ENCODE measurements around the gene METAP1.

METAP1 gene

GRCh38 chr4:99027304-99027703 is 31.8 kb downstream of the METAP1 start:
- TF ChIP-seq GLIS3 (CRISPR knock-in tag; IDR thresholded peaks at IDR 0.05) (no peak), SNAI2 (CRISPR knock-in tag; IDR thresholded peaks at IDR 0.05) (no peak), ZFP30 (CRISPR knock-in tag; IDR thresholded peaks at IDR 0.05) (no peak), ESRRG (CRISPR knock-in tag; IDR thresholded peaks at IDR 0.05) (no peak), ZNF8 (CRISPR knock-in tag; IDR thresholded peaks at IDR 0.05) (no peak), TSHZ2 (CRISPR knock-in tag; IDR thresholded peaks at IDR 0.05) (no peak), ZNF70 (CRISPR knock-in tag; IDR thresholded peaks at IDR 0.05) (no peak), OSR1 (CRISPR knock-in tag; IDR thresholded peaks at IDR 0.05) (no peak)
- no peak for ATAC-seq

- TF ChIP-seq CSDC2 (CRISPR knock-in tag; IDR thresholded peaks at IDR 0.05) (no peak), ZFP30 (CRISPR knock-in tag; IDR thresholded peaks at IDR 0.05) (no peak), TCF4 (CRISPR knock-in tag; IDR thresholded peaks at IDR 0.05; ENCODE audit: borderline replicate concordance) (no peak), ESRRG (CRISPR knock-in tag; IDR thresholded peaks at IDR 0.05) (no peak), CSRNP3 (CRISPR knock-in tag; IDR thresholded peaks at IDR 0.05) (no peak), GLIS3 (CRISPR knock-in tag; IDR thresholded peaks at IDR 0.05) (no peak), OSR1 (CRISPR knock-in tag; IDR thresholded peaks at IDR 0.05) (no peak), ZNF565 (CRISPR knock-in tag; conservative IDR thresholded peaks at IDR 0.05; ENCODE audit: low read depth) (no peak), BACH2 (CRISPR knock-in tag; IDR thresholded peaks at IDR 0.05; ENCODE audit: borderline replicate concordance) (no peak), PPARA (CRISPR knock-in tag; IDR thresholded peaks at IDR 0.05; ENCODE audit: borderline replicate concordance) (no peak), ZFP3 (CRISPR knock-in tag; IDR thresholded peaks at IDR 0.05) (no peak), ZC3H10 (CRISPR knock-in tag; IDR thresholded peaks at IDR 0.05) (no peak), RARB (CRISPR knock-in tag; IDR thresholded peaks at IDR 0.05) (no peak), ZNF70 (CRISPR knock-in tag; IDR thresholded peaks at IDR 0.05) (no peak), SNAI2 (CRISPR knock-in tag; IDR thresholded peaks at IDR 0.05) (no peak), TOX (CRISPR knock-in tag; IDR thresholded peaks at IDR 0.05; ENCODE audit: borderline replicate concordance) (no peak), ISL1 (CRISPR knock-in tag; IDR thresholded peaks at IDR 0.05) (no peak), ARNTL (CRISPR knock-in tag; IDR thresholded peaks at IDR 0.05; ENCODE audit: borderline replicate concordance, low read depth) (no peak), PATZ1 (CRISPR knock-in tag; IDR thresholded peaks at IDR 0.05; ENCODE audit: borderline replicate concordance) (no peak)
- ATAC-seq = no peak; the same call in 2 of the 3 replicates
Observed at GRCh38 chr4:99028187-99028586, 32.7 kb downstream of the METAP1 start.

GRCh38 chr4:99029018-99029735 is 33.7 kb downstream of the METAP1 start:
- ATAC-seq = peak; percentile 37; the same call in 1 of the 3 replicates
- no peak for TF ChIP-seq BACH2 (CRISPR knock-in tag; IDR thresholded peaks at IDR 0.05; ENCODE audit: borderline replicate concordance)
- no peak for TF ChIP-seq RARB (CRISPR knock-in tag; IDR thresholded peaks at IDR 0.05)
- no peak for TF ChIP-seq ZNF8 (CRISPR knock-in tag; IDR thresholded peaks at IDR 0.05)
- no peak for TF ChIP-seq CREB5 (CRISPR knock-in tag; IDR thresholded peaks at IDR 0.05; ENCODE audit: low read depth)
- TF ChIP-seq CSRNP3 (CRISPR knock-in tag; IDR thresholded peaks at IDR 0.05) = no peak
- no peak for TF ChIP-seq GLIS3 (CRISPR knock-in tag; IDR thresholded peaks at IDR 0.05)
- no peak for TF ChIP-seq ARNTL (CRISPR knock-in tag; IDR thresholded peaks at IDR 0.05; ENCODE audit: borderline replicate concordance, low read depth)
- no peak for TF ChIP-seq PPARA (CRISPR knock-in tag; IDR thresholded peaks at IDR 0.05; ENCODE audit: borderline replicate concordance)
- no peak for TF ChIP-seq ZFP3 (CRISPR knock-in tag; IDR thresholded peaks at IDR 0.05)
- no peak for TF ChIP-seq CSDC2 (CRISPR knock-in tag; IDR thresholded peaks at IDR 0.05)
- TF ChIP-seq ESRRG (CRISPR knock-in tag; IDR thresholded peaks at IDR 0.05) = no peak
- TF ChIP-seq ZFP30 (CRISPR knock-in tag; IDR thresholded peaks at IDR 0.05) = no peak
- no peak for TF ChIP-seq SNAI2 (CRISPR knock-in tag; IDR thresholded peaks at IDR 0.05)
- no peak for TF ChIP-seq ISL1 (CRISPR knock-in tag; IDR thresholded peaks at IDR 0.05)

All from SK-N-SH treated with all-trans-retinoic acid at 6 μM for 48 hours (cell line).